HEK293 (cell line): ENCODE results near the gene NUCB2.
A peak's percentile ranks its signal among the peaks of the same experiment; 100 is the strongest.

Experiments used
- EGR2 ChIP-seq: fragments of 450-650 bp; formaldehyde crosslinking; IDR thresholded peaks from 2 replicates; pipeline ENCODE4 v1.5.1; 2016; ENCODE audit warnings: low read depth, missing biosample characterization, missing genetic modification characterization
- HOXA7 ChIP-seq: sonication (generic); formaldehyde crosslinking; IDR thresholded peaks from 2 replicates; pipeline ENCODE4 v1.8.1; 2022; ENCODE audit warnings: missing genetic modification reagents, borderline replicate concordance
- KLF1 ChIP-seq: fragments of 450-650 bp; formaldehyde crosslinking; IDR thresholded peaks from 2 replicates; pipeline ENCODE4 v1.5.1; 2016; ENCODE audit warnings: missing biosample characterization, missing genetic modification characterization
- KLF10 ChIP-seq: fragments of 450-650 bp; IDR thresholded peaks from 2 replicates; pipeline ENCODE4 v1.5.1; 2018; ENCODE audit warnings: missing biosample characterization, mild to moderate bottlenecking, missing genetic modification characterization
- KLF8 ChIP-seq: fragments of 450-650 bp; formaldehyde crosslinking; IDR thresholded peaks from 2 replicates; pipeline ENCODE4 v1.5.1; 2016; ENCODE audit warnings: missing biosample characterization, missing genetic modification characterization
- MZF1 ChIP-seq: fragments of 450-650 bp; formaldehyde crosslinking; IDR thresholded peaks from 2 replicates; pipeline ENCODE4 v1.5.1; 2017; ENCODE audit warnings: missing biosample characterization, missing genetic modification characterization, borderline replicate concordance
- OSR2 ChIP-seq: fragments of 450-650 bp; formaldehyde crosslinking; IDR thresholded peaks from 2 replicates; pipeline ENCODE4 v1.5.1; 2016; ENCODE audit warnings: missing biosample characterization, missing genetic modification characterization
- TCF7L2 ChIP-seq: IDR thresholded peaks from 2 replicates; pipeline ENCODE4 v1.6.1; 2011; ENCODE audit warnings: low read depth, mild to moderate bottlenecking, inconsistent platforms, low read length, moderate library complexity, borderline replicate concordance
- YY1 ChIP-seq: fragments of 450-650 bp; formaldehyde crosslinking; IDR thresholded peaks from 2 replicates; pipeline ENCODE4 v1.5.1; 2018; ENCODE audit warnings: missing biosample characterization, missing genetic modification characterization
- ZBTB20 ChIP-seq: fragments of 450-650 bp; formaldehyde crosslinking; IDR thresholded peaks from 2 replicates; pipeline ENCODE4 v1.5.1; 2016; ENCODE audit warnings: missing biosample characterization, missing genetic modification characterization
- ZBTB21 ChIP-seq: fragments of 450-650 bp; formaldehyde crosslinking; IDR thresholded peaks from 2 replicates; pipeline ENCODE4 v1.5.1; 2017; ENCODE audit warnings: missing biosample characterization, missing genetic modification characterization
- ZBTB7A ChIP-seq: fragments of 450-650 bp; formaldehyde crosslinking; IDR thresholded peaks from 2 replicates; pipeline ENCODE4 v1.5.1; 2016; ENCODE audit warnings: low read depth, missing biosample characterization, missing genetic modification characterization
- ZNF146 ChIP-seq: fragments of 450-650 bp; formaldehyde crosslinking; IDR thresholded peaks from 2 replicates; pipeline ENCODE4 v1.5.1; 2016; ENCODE audit warnings: missing biosample characterization, missing genetic modification characterization
- ZNF169 ChIP-seq: fragments of 450-650 bp; formaldehyde crosslinking; IDR thresholded peaks from 2 replicates; pipeline ENCODE4 v1.5.1; 2016; ENCODE audit warnings: missing biosample characterization, missing genetic modification characterization
- ZNF211 ChIP-seq: fragments of 450-650 bp; formaldehyde crosslinking; IDR thresholded peaks from 2 replicates; pipeline ENCODE4 v1.5.1; 2016; ENCODE audit warnings: low read depth, missing biosample characterization, missing genetic modification characterization
- ZNF24 ChIP-seq: fragments of 450-650 bp; formaldehyde crosslinking; IDR thresholded peaks from 2 replicates; pipeline ENCODE4 v1.5.1; 2016; ENCODE audit warnings: missing biosample characterization, missing genetic modification characterization
- ZNF248 ChIP-seq: fragments of 450-650 bp; formaldehyde crosslinking; IDR thresholded peaks from 2 replicates; pipeline ENCODE4 v1.5.1; 2017; ENCODE audit warnings: missing biosample characterization, missing genetic modification characterization
- ZNF324 ChIP-seq: fragments of 450-650 bp; formaldehyde crosslinking; IDR thresholded peaks from 2 replicates; pipeline ENCODE4 v1.5.1; 2016; ENCODE audit warnings: missing biosample characterization, missing genetic modification characterization
- ZNF48 ChIP-seq: fragments of 450-650 bp; formaldehyde crosslinking; IDR thresholded peaks from 2 replicates; pipeline ENCODE4 v1.5.1; 2016; ENCODE audit warnings: missing biosample characterization, missing genetic modification characterization
- ZNF561 ChIP-seq: fragments of 450-650 bp; IDR thresholded peaks from 2 replicates; pipeline ENCODE4 v1.5.1; 2018; ENCODE audit warnings: missing biosample characterization, missing genetic modification characterization, borderline replicate concordance
- ZNF571 ChIP-seq: fragments of 450-650 bp; formaldehyde crosslinking; IDR thresholded peaks from 2 replicates; pipeline ENCODE4 v1.5.0; 2017; ENCODE audit warnings: missing biosample characterization, missing genetic modification characterization
- ZNF600 ChIP-seq: fragments of 450-650 bp; formaldehyde crosslinking; IDR thresholded peaks from 2 replicates; pipeline ENCODE4 v1.5.1; 2016; ENCODE audit warnings: missing biosample characterization, missing genetic modification characterization
- ZNF610 ChIP-seq: fragments of 450-650 bp; formaldehyde crosslinking; IDR thresholded peaks from 2 replicates; pipeline ENCODE4 v1.5.1; 2016; ENCODE audit warnings: missing biosample characterization, missing genetic modification characterization, borderline replicate concordance
- ZNF660 ChIP-seq: fragments of 450-650 bp; IDR thresholded peaks from 2 replicates; pipeline ENCODE4 v1.5.1; 2018; ENCODE audit warnings: missing biosample characterization, mild to moderate bottlenecking, missing genetic modification characterization
- ZNF747 ChIP-seq: fragments of 450-650 bp; formaldehyde crosslinking; IDR thresholded peaks from 2 replicates; pipeline ENCODE4 v1.5.1; 2016; ENCODE audit warnings: missing biosample characterization, missing genetic modification characterization
- ZNF776 ChIP-seq: fragments of 450-650 bp; formaldehyde crosslinking; IDR thresholded peaks from 2 replicates; pipeline ENCODE4 v1.5.0; 2017; ENCODE audit warnings: missing biosample characterization, missing genetic modification characterization, borderline replicate concordance
- ZNF792 ChIP-seq: fragments of 450-650 bp; formaldehyde crosslinking; IDR thresholded peaks from 2 replicates; pipeline ENCODE4 v1.5.1; 2016; ENCODE audit warnings: missing biosample characterization, missing genetic modification characterization
- TF ChIP-seq, protein P1 (sequence below): fragments of 450-650 bp; formaldehyde crosslinking; IDR thresholded peaks from 2 replicates; pipeline ENCODE4 v1.5.1; 2016; ENCODE audit warnings: missing biosample characterization, missing genetic modification characterization, low read depth
- TF ChIP-seq, protein P2 (sequence below): fragments of 450-650 bp; formaldehyde crosslinking; IDR thresholded peaks from 2 replicates; pipeline ENCODE4 v1.5.1; 2016; ENCODE audit warnings: missing biosample characterization, missing genetic modification characterization
- TF ChIP-seq, protein P3 (sequence below): fragments of 450-650 bp; formaldehyde crosslinking; IDR thresholded peaks from 2 replicates; pipeline ENCODE4 v1.5.1; 2016; ENCODE audit warnings: missing biosample characterization, missing genetic modification characterization
- TF ChIP-seq, protein P4 (sequence below): fragments of 450-650 bp; formaldehyde crosslinking; IDR thresholded peaks from 2 replicates; pipeline ENCODE4 v1.5.1; 2017; ENCODE audit warnings: missing biosample characterization, missing genetic modification characterization
- TF ChIP-seq, protein P5 (sequence below): fragments of 450-650 bp; formaldehyde crosslinking; IDR thresholded peaks from 2 replicates; pipeline ENCODE4 v1.5.1; 2016; ENCODE audit warnings: missing biosample characterization, missing genetic modification characterization, low read depth
- TF ChIP-seq, protein P6 (sequence below): fragments of 450-650 bp; formaldehyde crosslinking; IDR thresholded peaks from 2 replicates; pipeline ENCODE4 v1.5.1; 2016; ENCODE audit warnings: missing biosample characterization, missing genetic modification characterization

The NUCB2 gene

DNA sequence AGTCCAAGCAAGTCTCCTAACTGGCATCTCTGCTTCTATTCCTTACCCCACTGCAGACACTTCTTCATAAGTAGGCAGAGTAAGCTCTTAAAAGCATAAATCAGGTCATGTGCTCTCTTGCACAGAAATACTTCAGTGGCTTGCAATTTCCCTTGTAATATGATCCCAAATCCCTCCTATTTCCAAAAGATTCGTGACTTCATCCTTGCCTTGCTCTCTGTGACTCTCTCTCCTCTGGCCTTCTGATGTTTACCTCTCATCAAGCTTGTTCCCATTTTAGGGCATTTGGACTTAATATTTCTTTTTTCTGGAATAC lies 37.7 kb downstream of the NUCB2 start (continued):
- TF ChIP-seq, protein P1, sequence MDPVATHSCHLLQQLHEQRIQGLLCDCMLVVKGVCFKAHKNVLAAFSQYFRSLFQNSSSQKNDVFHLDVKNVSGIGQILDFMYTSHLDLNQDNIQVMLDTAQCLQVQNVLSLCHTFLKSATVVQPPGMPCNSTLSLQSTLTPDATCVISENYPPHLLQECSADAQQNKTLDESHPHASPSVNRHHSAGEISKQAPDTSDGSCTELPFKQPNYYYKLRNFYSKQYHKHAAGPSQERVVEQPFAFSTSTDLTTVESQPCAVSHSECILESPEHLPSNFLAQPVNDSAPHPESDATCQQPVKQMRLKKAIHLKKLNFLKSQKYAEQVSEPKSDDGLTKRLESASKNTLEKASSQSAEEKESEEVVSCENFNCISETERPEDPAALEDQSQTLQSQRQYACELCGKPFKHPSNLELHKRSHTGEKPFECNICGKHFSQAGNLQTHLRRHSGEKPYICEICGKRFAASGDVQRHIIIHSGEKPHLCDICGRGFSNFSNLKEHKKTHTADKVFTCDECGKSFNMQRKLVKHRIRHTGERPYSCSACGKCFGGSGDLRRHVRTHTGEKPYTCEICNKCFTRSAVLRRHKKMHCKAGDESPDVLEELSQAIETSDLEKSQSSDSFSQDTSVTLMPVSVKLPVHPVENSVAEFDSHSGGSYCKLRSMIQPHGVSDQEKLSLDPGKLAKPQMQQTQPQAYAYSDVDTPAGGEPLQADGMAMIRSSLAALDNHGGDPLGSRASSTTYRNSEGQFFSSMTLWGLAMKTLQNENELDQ, result no peak
- no peak for TF ChIP-seq EGR2
- TF ChIP-seq ZBTB7A (tag by site-specific recombination), result no peak
- no peak for TF ChIP-seq ZNF610 (tag by site-specific recombination)
- no peak for TF ChIP-seq TCF7L2
- TF ChIP-seq ZNF211 (tag by site-specific recombination), result no peak
- TF ChIP-seq, protein P2, sequence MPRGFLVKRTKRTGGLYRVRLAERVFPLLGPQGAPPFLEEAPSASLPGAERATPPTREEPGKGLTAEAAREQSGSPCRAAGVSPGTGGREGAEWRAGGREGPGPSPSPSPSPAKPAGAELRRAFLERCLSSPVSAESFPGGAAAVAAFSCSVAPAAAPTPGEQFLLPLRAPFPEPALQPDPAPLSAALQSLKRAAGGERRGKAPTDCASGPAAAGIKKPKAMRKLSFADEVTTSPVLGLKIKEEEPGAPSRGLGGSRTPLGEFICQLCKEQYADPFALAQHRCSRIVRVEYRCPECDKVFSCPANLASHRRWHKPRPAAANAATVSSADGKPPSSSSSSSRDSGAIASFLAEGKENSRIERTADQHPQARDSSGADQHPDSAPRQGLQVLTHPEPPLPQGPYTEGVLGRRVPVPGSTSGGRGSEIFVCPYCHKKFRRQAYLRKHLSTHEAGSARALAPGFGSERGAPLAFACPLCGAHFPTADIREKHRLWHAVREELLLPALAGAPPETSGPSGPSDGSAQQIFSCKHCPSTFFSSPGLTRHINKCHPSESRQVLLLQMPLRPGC, result peak; percentile 35; the same call in 1 of the 2 replicates
- TF ChIP-seq ZNF248 (tag by site-specific recombination), result no peak
- peak; percentile 92 for TF ChIP-seq MZF1 (tag by site-specific recombination)
- TF ChIP-seq ZNF747, result no peak
- peak; percentile 51 for TF ChIP-seq OSR2 (tag by site-specific recombination)
- TF ChIP-seq ZNF600 (tag by site-specific recombination), result peak; percentile 60; the same call in 1 of the 2 replicates
- TF ChIP-seq ZBTB21 (tag by site-specific recombination), result peak; percentile 65
- TF ChIP-seq YY1, result no peak
- TF ChIP-seq ZNF48 (tag by site-specific recombination), result no peak
- TF ChIP-seq, protein P3, sequence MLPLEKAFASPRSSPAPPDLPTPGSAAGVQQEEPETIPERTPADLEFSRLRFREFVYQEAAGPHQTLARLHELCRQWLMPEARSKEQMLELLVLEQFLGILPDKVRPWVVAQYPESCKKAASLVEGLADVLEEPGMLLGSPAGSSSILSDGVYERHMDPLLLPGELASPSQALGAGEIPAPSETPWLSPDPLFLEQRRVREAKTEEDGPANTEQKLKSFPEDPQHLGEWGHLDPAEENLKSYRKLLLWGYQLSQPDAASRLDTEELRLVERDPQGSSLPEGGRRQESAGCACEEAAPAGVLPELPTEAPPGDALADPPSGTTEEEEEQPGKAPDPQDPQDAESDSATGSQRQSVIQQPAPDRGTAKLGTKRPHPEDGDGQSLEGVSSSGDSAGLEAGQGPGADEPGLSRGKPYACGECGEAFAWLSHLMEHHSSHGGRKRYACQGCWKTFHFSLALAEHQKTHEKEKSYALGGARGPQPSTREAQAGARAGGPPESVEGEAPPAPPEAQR (tag by site-specific recombination), result no peak
- TF ChIP-seq ZNF776 (tag by site-specific recombination), result no peak
- no peak for TF ChIP-seq ZNF792 (tag by site-specific recombination)
- no peak for TF ChIP-seq ZNF571 (tag by site-specific recombination)
- no peak for TF ChIP-seq KLF8 (tag by site-specific recombination)
- TF ChIP-seq HOXA7 (CRISPR knock-in tag), result no peak
- no peak for TF ChIP-seq KLF1 (tag by site-specific recombination)
- TF ChIP-seq ZNF561 (tag by site-specific recombination), result no peak
- TF ChIP-seq, protein P4, sequence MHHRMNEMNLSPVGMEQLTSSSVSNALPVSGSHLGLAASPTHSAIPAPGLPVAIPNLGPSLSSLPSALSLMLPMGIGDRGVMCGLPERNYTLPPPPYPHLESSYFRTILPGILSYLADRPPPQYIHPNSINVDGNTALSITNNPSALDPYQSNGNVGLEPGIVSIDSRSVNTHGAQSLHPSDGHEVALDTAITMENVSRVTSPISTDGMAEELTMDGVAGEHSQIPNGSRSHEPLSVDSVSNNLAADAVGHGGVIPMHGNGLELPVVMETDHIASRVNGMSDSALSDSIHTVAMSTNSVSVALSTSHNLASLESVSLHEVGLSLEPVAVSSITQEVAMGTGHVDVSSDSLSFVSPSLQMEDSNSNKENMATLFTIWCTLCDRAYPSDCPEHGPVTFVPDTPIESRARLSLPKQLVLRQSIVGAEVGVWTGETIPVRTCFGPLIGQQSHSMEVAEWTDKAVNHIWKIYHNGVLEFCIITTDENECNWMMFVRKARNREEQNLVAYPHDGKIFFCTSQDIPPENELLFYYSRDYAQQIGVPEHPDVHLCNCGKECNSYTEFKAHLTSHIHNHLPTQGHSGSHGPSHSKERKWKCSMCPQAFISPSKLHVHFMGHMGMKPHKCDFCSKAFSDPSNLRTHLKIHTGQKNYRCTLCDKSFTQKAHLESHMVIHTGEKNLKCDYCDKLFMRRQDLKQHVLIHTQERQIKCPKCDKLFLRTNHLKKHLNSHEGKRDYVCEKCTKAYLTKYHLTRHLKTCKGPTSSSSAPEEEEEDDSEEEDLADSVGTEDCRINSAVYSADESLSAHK (tag by site-specific recombination), result no peak
- 0 out of 2 replicates have a peak, but pooled peaks have one; percentile 60 for TF ChIP-seq ZNF324
- TF ChIP-seq, protein P5, sequence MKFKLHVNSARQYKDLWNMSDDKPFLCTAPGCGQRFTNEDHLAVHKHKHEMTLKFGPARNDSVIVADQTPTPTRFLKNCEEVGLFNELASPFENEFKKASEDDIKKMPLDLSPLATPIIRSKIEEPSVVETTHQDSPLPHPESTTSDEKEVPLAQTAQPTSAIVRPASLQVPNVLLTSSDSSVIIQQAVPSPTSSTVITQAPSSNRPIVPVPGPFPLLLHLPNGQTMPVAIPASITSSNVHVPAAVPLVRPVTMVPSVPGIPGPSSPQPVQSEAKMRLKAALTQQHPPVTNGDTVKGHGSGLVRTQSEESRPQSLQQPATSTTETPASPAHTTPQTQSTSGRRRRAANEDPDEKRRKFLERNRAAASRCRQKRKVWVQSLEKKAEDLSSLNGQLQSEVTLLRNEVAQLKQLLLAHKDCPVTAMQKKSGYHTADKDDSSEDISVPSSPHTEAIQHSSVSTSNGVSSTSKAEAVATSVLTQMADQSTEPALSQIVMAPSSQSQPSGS (tag by site-specific recombination), result peak; percentile 49; the same call in 1 of the 2 replicates
- TF ChIP-seq, protein P6, sequence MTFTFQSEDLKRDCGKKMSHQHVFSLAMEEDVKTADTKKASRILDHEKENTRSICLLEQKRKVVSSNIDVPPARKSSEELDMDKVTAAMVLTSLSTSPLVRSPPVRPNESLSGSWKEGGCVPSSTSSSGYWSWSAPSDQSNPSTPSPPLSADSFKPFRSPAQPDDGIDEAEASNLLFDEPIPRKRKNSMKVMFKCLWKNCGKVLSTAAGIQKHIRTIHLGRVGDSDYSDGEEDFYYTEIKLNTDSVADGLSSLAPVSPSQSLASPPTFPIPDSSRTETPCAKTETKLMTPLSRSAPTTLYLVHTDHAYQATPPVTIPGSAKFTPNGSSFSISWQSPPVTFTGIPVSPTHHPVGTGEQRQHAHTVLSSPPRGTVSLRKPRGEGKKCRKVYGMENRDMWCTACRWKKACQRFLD (tag by site-specific recombination), result no peak
- TF ChIP-seq ZNF24 (tag by site-specific recombination), result 0 out of 2 replicates have a peak, but pooled peaks have one; percentile 73
- TF ChIP-seq ZBTB20, result no peak
- TF ChIP-seq ZNF146 (tag by site-specific recombination), result no peak
- no peak for TF ChIP-seq ZNF169 (tag by site-specific recombination)
- no peak for TF ChIP-seq KLF10
- 0 out of 2 replicates have a peak, but pooled peaks have one; percentile 38 for TF ChIP-seq ZNF660 (tag by site-specific recombination)
